Hepatic stellate cell (primary cell): ENCODE data around the gene CDH20.

Experiments
- DNase-seq: peaks from one replicate; pipeline ENCODE4 v3.0.0; 2011; ENCODE audit warnings: low spot score

Gene CDH20

GRCh38 chr18:61575419-61575818 is 242.2 kb downstream of the CDH20 start:
- DNase-seq, result no peak

GRCh38 chr18:61578846-61579245 is 245.6 kb downstream of the CDH20 start:
- DNase-seq, result no peak

GRCh38 chr18:61579581-61579980 is 246.4 kb downstream of the CDH20 start:
- DNase-seq, result no peak

GRCh38 chr18:61580046-61580445 is 246.8 kb downstream of the CDH20 start:
- DNase-seq, result no peak

GRCh38 chr18:61581578-61582201 is 248.5 kb downstream of the CDH20 start:
- DNase-seq, result peak; percentile 71

- no peak for DNase-seq
Observed at GRCh38 chr18:61582202-61582710, 249.0 kb downstream of the CDH20 start.

GRCh38 chr18:61583548-61583947 is 250.3 kb downstream of the CDH20 start:
- DNase-seq, result no peak

- no peak for DNase-seq
Observed at GRCh38 chr18:61587865-61588264, 254.6 kb downstream of the CDH20 start.

GRCh38 chr18:61589053-61589723 is 256.0 kb downstream of the CDH20 start:
- DNase-seq, result no peak

GRCh38 chr18:61589724-61590065 is 256.5 kb downstream of the CDH20 start:
- no peak for DNase-seq

- no peak for DNase-seq
Observed at GRCh38 chr18:61591253-61591652, 258.0 kb downstream of the CDH20 start.

GRCh38 chr18:61595615-61596251 is 262.5 kb downstream of the CDH20 start:
- no peak for DNase-seq

- DNase-seq, result no peak
Observed at GRCh38 chr18:61596296-61596695, 263.1 kb downstream of the CDH20 start.

GRCh38 chr18:61597316-61597715 is 264.1 kb downstream of the CDH20 start:
- DNase-seq, result no peak

GRCh38 chr18:61600422-61600821 is 267.2 kb downstream of the CDH20 start:
- DNase-seq, result no peak

- peak; percentile 32 for DNase-seq
Observed at GRCh38 chr18:61602836-61603235, 269.6 kb downstream of the CDH20 start.
